WTC11 (cell line): ENCODE data around the gene ATL1.

Source experiments
- ATF3 ChIP-seq: sonication (generic); formaldehyde crosslinking; conservative IDR thresholded peaks from 2 replicates; pipeline ENCODE4 v1.8.1; 2022; ENCODE audit warnings: mild to moderate bottlenecking, missing genetic modification reagents
- CTCF ChIP-seq: fragments of 200-600 bp; IDR thresholded peaks from 2 replicates; pipeline ENCODE4 v1.8.0; 2022; ENCODE audit warnings: antibody characterized with exemption
- ESRRA ChIP-seq: sonication (generic); formaldehyde crosslinking; IDR thresholded peaks from 2 replicates; pipeline ENCODE4 v1.8.1; 2022; ENCODE audit warnings: mild to moderate bottlenecking, missing genetic modification reagents, borderline replicate concordance
- IRF1 ChIP-seq: sonication (generic); formaldehyde crosslinking; IDR thresholded peaks from 2 replicates; pipeline ENCODE4 v1.8.0; 2023; ENCODE audit warnings: missing genetic modification reagents
- KAT7 ChIP-seq: sonication (generic); formaldehyde crosslinking; IDR thresholded peaks from 2 replicates; pipeline ENCODE4 v1.8.1; 2023; ENCODE audit warnings: missing genetic modification reagents, mild to moderate bottlenecking, borderline replicate concordance
- ZNF317 ChIP-seq: sonication (generic); formaldehyde crosslinking; IDR thresholded peaks from 2 replicates; pipeline ENCODE4 v1.8.1; 2023; ENCODE audit warnings: low read depth, mild to moderate bottlenecking, moderate library complexity, missing genetic modification reagents, borderline replicate concordance

GRCh38 chr14:50528000-50528399, 31.9 kb upstream of the ATL1 start:
- TF ChIP-seq ZNF317 (CRISPR knock-in tag) (no peak), IRF1 (CRISPR knock-in tag) (no peak), CTCF (no peak), KAT7 (CRISPR knock-in tag) (no peak), ESRRA (CRISPR knock-in tag) (no peak), ATF3 (CRISPR knock-in tag) (no peak)
